T47D (cell line): Measurements from ENCODE around the gene RAP1GAP2.

Experiments used
- DNase-seq, 2 experiments: peaks; one replicate each; pipeline versions ENCODE4 v3.0.0 to v3.0.0-alpha.2; 2011 to 2012; ENCODE audit warnings: low read depth in 1 of 2, low spot score in 1 of 2
- JUND ChIP-seq: IDR thresholded peaks from 2 replicates; pipeline ENCODE4 v1.6.1; 2012; ENCODE audit warnings: low read depth
- in situ Hi-C: cut with HindIII; loops from 2 replicates; pipeline ENCODE4 v1.10.0; 2016; ENCODE audit warnings: low sequenced_read_pairs, low pct_unique_long_range_greater_than_20kb

Gene RAP1GAP2

DNA sequence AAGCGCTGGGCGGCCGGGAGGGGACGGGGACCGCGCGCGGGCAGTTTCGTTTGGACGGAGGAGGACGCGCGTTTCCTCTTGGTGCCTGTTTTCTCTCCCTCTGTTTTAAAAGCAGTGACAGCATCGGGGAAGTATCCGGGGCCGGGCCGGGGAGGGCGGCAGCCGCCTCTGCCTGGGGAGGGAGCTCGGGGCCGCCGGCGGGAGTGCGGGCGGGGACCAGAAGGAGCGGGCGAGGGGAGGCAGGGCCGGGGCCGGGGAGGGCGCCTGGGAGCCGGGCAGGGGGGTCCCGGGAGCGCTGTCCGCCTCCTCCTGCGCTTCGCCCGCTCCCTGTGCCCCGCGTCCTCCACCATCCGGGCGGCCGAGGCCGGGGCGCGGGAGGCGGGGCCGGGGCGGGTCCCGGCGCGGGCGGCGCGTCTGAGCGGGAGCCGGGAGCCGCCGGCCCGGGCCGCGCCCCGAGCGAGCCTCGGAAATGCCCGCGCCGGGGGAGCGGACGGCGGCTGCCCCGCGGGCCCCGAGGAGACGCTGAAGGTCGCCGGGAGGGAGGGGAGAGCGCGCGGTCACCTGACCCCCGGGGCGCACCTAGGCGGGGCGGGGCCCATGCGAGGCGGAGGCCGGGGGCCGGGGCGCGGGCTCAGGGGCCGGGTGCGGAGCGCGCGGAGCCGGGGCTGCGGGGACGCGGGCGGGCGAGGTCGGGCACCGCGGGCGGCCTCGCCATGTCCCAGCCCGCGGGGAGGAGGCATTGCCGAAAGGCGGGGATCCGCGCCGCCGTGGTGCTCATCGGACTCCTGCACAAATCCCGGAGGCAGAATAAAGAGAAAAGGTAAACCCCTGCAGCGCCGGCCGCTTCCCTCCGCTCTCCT lies 57.3 kb downstream of the RAP1GAP2 start:
- in situ Hi-C loops, result no loop called here
- DNase-seq, result peak; percentile 48 to 57
- TF ChIP-seq JUND, result no peak

- TF ChIP-seq JUND, result no peak
- DNase-seq, result peak in 1 of 2 experiments; percentile 27
- in situ Hi-C loops, result no loop called here
These were observed 58.2 kb downstream of the RAP1GAP2 start for GRCh38 chr17:2854143-2855055.

DNA sequence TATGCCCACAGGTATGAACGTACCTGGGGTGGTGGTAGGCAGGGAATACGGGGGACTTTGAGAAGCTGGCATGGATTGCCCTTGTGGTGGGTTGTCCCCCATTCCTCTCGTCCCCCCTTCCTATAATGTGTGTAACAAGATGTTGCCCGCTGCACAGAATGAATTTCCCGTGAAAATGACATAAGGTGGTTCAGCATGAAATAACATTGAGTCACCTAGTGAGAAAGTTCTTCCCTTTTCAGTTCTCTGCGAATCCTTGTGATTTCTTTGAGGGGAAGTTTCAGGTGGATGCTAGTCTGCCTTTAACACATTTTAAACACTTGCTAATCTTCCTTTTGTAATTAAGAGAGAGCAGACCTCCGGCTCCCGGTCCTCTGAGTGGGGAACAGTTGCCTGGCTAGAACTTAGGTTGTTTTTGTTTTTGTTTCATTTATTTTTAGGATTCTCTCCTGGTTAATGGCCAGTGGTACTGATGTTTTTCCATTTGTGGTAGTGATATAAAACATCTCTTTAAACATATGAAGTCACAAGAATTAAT lies 58.9 kb downstream of the RAP1GAP2 start:
- no peak for DNase-seq
- in situ Hi-C loops, result no loop called here
- TF ChIP-seq JUND, result no peak

DNA sequence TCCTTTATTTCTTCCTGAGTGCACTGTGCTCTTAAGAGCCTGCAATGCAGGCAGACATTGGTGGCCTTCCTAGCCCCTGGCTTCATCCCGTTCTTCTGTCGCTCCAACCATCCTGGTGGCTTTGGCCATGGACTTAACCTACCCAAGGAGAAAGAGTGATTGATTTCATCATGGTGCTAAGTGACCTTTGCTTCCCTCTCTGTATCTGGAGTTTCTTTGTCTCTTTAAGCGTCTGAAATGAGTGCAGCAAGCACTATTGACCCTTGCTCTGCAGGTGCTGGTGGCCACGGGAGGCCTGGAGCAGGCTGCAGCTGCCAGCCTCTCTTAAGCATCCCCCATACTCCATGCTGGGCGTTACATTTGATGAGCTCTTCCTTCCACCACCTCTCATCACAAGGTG lies 60.5 kb downstream of the RAP1GAP2 start:
- in situ Hi-C loops, result no loop called here
- no peak for TF ChIP-seq JUND
- DNase-seq, result no peak

GRCh38 chr17:2860045-2860444 lies 63.8 kb downstream of the RAP1GAP2 start:
- DNase-seq, result no peak
- in situ Hi-C loops, result no loop called here
- TF ChIP-seq JUND, result no peak

DNA sequence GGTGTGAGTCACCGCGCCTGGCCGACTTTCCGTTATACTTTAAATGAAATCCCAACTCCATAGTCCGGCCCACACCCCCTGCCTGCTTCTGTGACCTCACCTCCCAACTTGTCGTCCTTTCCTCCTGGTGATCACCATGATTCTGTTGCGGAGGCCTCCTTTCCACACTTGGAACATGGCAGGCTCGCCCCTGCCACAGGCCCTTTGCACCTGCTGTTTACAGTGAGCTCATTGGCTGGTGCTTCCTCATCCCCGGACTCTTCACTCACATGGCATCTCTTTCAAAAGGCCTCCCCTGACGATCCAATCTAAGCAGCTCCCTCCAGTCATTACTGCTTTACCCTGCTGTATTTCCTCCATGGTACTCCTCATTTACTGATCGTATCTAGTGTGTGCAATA lies 64.6 kb downstream of the RAP1GAP2 start:
- no peak for TF ChIP-seq JUND
- in situ Hi-C loops, result no loop called here
- peak in 1 of 2 experiments; percentile 25 for DNase-seq

GRCh38 chr17:2862197-2862596 lies 66.0 kb downstream of the RAP1GAP2 start:
- DNase-seq, result no peak
- TF ChIP-seq JUND, result no peak
- in situ Hi-C loops, result no loop called here

DNA sequence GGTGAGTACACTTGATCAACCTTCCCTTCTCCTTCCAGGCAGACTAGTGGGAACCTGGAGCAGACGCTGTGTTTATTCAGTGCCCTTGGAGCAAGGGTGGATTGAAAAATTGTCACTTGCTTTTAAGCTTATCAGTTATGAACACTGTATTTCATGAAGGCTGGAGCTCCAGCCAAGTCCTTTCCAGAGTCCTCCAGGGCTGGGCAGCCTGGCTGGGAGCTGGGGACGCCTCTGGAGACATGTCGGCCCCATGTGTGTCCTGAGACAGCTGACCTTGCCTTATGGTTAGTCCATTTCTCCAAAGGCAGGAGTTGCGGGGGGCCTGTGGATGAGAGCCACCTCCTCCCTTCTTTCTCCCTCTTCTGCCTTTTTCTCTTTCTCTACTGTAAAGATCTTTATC lies 67.0 kb downstream of the RAP1GAP2 start:
- in situ Hi-C loops, result no loop called here
- no peak for TF ChIP-seq JUND
- DNase-seq, result no peak

DNA sequence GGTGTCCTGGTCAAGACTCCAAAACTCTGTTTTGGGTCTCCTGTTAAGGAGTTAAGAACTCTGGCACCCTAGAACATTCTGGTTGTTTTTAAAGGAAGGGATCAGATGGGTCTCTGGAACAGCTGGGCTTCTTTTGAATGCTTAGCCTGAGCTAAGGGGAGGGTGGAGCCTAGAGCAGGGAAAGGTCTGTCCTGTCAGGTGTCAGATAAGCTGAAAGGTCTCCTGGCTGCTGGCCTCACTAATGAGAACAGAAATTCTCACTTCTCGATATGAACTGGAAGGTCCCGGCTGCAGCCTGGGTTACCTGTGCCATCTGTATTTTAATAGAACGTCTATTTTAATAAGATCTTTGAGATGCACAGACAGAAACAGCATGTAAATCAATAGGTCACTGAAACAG lies 69.0 kb downstream of the RAP1GAP2 start:
- no peak for DNase-seq
- TF ChIP-seq JUND, result no peak
- in situ Hi-C loops, result no loop called here

GRCh38 chr17:2867441-2868424 lies 71.5 kb downstream of the RAP1GAP2 start:
- TF ChIP-seq JUND, result no peak
- in situ Hi-C loops, result no loop called here
- DNase-seq, result no peak

DNA sequence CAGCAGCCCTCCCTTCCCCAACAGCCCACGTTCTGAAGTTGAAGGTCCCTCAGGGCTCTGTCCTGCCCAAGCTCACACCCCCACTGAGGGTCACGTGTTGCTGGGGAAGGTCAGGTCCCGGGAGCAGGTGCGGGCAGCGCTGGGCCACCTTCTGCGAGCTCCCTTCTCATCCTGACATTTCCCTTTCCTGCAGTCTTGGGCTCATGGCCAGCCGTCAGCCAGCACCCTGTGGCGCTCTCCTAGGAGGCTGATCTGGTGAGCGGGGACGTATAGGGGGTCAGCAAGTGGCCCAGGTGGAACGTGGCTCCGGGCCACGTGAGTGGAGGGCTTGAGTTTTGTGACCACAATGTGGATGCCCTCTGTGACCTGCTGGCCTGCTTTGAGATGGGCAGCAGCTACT lies 73.4 kb downstream of the RAP1GAP2 start:
- in situ Hi-C loops, result no loop called here
- DNase-seq, result no peak
- TF ChIP-seq JUND, result no peak

GRCh38 chr17:2871205-2871604 lies 75.0 kb downstream of the RAP1GAP2 start:
- no peak for DNase-seq
- in situ Hi-C loops, result no loop called here
- no peak for TF ChIP-seq JUND
